Activated CD8-positive, alpha-beta T cell treated with anti-CD3 and anti-CD28 coated beads, Interleukin-2, amount 10 ng/mL, durations not matched to agents 7 days and 5 days (primary cell): ENCODE data around the gene GPRASP2. TPM values are rescaled to one million over a fixed set of nuclear protein-coding genes. Genes with fewer than 3 reads are reported as not detected.
"Not testable (repeated sequence)": the region's sequence is repeated elsewhere in the genome, so short reads cannot be mapped to it uniquely, and the experiment has no call there.

Experiments used
- ATAC-seq: fragments of 150-1000 bp; cut with Tn5 transposase; one replicate; pipeline ENCODE4 v1.10.0; 2021; ENCODE audit warnings: moderate library complexity
- CTCF ChIA-PET: fragments of 350-600 bp; sonication (Branson Sonifier 250); formaldehyde crosslinking; loops from one replicate; lab custom pipeline; 2021; ENCODE audit warnings: antibody characterized with exemption; lab: Charles Lee
- POLR2A ChIA-PET: fragments of 350-600 bp; sonication (Branson Sonifier 250); formaldehyde crosslinking; loops from one replicate; lab custom pipeline; 2021; ENCODE audit warnings: antibody characterized with exemption; lab: Charles Lee
- DNase-seq: peaks from one replicate; pipeline ENCODE4 v3.0.0-alpha.2; 2020
- H3K27ac Mint-ChIP-seq: one replicate; pipeline ENCODE4 v1.8.0; 2021; ENCODE audit warnings: mild to moderate bottlenecking, mixed read lengths
- H3K27me3 Mint-ChIP-seq: one replicate; pipeline ENCODE4 v1.8.0; 2021; ENCODE audit warnings: low read depth, mixed read lengths
- H3K36me3 Mint-ChIP-seq: one replicate; pipeline ENCODE4 v1.8.0; 2021; ENCODE audit warnings: low read depth, mixed read lengths
- H3K4me1 Mint-ChIP-seq: one replicate; pipeline ENCODE4 v1.8.0; 2021; ENCODE audit warnings: low read depth, mixed read lengths
- H3K4me3 Mint-ChIP-seq: one replicate; pipeline ENCODE4 v1.8.0; 2021; ENCODE audit warnings: mild to moderate bottlenecking, mixed read lengths
- H3K9me3 Mint-ChIP-seq: one replicate; pipeline ENCODE4 v1.8.0; 2022; ENCODE audit warnings: mixed read lengths; ENCODE audit not compliant: insufficient read depth
- total RNA-seq, 2 experiments: library from RNA; stranded (reverse); gene quantifications; one replicate each; pipeline ENCODE4 v1.2.3, GENCODE V29; 2021

Gene GPRASP2
- total RNA-seq = under 1 TPM; 0.13 to 0.16 TPM

DNA sequence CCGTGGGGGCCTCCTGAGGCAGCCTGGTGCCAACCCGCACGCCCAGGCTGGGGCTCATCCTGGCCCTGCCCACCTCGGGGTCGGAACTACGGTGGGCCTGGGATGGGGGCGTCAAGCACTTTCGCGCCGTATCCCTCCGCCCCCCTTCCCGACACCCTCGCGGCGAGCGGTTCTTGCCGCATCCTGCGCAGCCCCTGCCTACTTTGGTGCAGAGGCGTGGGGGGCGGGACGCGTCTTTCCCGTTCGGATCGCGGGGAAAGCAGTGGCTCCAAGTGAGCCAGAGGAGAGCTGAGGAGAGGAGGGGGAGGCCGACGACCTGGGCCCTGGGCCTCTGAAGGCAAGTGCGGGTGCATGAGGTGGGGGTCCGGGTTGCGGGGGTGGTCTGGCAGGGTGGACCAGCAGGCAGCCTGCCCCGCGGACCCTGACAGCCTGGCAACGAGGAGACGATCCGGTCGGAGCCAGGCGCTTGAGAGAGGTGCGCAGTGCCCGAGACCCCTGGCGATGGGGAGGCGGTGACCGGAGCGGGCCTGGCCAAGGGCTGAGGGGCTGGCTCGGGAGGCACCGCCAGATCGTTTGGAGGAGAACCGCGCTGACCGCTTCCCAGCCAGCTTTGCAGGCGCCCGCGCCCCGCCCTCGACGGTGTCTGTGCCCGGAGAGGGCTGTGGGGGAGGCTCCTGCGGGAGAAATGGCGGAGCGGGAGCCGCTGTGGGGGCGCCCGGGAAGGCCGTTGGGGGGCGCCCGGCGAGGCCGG, at the start of gene GPRASP2:
TSS of gene GPRASP2 (plus strand) at position 233 of the 751 bp plus-strand sequence. CDS start 2,422 bp downstream, outside the sequence.
- Mint-ChIP-seq H3K4me3 (peak within 1 kb of the TSS; percentile 64), H3K27me3 (peaks cover 31% of the 10 kb centered on the region), H3K27ac (no peak within 1 kb of the TSS), H3K4me1 (peaks cover 15% of the 10 kb centered on the region), H3K36me3 (no peaks in the 10 kb centered on the region), H3K9me3 (no peaks in the 10 kb centered on the region)
- CTCF ChIA-PET = no interaction called here
- POLR2A ChIA-PET = no interaction called here
- DNase-seq (no peak), ATAC-seq (peak; percentile 64)

DNA sequence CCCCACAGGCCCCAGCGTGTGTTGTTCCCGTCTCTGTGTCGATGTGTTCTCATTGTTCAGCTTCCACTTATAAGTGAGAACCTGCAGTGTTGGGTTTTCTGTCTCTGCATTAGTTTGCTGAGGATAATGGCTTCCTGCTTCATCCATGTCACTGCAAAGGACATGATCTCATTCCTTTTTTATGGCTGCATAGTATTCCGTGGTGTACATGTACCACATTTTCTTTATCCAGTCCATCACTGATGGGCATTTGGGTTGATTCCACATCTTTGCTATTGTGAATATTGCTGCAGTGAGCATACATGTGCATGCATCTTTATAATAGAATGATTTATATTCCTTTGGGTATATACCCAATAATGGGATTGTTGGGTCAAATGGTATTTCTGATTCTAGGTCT, 48.4 kb upstream of the GPRASP2 start:
- POLR2A ChIA-PET, H3K4me1 Mint-ChIP-seq, H3K9me3 Mint-ChIP-seq, CTCF ChIA-PET, H3K27ac Mint-ChIP-seq, DNase-seq, H3K4me3 Mint-ChIP-seq, ATAC-seq, H3K27me3 Mint-ChIP-seq: not testable (repeated sequence)
- H3K36me3 Mint-ChIP-seq = peaks cover 10% of the 10 kb centered on the region

DNA sequence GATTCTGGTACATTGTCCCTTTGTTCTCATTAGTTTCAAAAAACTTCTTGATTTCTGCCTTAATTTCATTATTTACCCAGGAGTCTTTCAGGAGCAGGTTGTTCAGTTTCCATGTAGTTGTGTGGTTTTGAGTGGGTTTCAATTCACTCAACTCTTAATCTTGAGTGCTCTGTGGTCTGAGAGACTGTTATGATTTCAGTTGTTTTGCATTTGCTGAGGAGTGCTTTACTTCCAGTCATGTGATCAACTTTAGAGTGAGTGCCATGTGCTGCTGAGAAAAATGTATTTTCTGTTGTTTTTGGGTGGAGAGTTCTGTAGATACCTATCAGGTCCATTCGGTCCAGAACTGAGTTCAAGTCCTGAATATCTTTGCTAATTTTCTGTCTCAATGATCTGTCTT, 45.2 kb upstream of the GPRASP2 start:
- H3K4me3 Mint-ChIP-seq, CTCF ChIA-PET, POLR2A ChIA-PET, ATAC-seq, DNase-seq, H3K4me1 Mint-ChIP-seq, H3K27ac Mint-ChIP-seq, H3K27me3 Mint-ChIP-seq, H3K9me3 Mint-ChIP-seq: not testable (repeated sequence)
- peaks cover 13% of the 10 kb centered on the region for H3K36me3 Mint-ChIP-seq

DNA sequence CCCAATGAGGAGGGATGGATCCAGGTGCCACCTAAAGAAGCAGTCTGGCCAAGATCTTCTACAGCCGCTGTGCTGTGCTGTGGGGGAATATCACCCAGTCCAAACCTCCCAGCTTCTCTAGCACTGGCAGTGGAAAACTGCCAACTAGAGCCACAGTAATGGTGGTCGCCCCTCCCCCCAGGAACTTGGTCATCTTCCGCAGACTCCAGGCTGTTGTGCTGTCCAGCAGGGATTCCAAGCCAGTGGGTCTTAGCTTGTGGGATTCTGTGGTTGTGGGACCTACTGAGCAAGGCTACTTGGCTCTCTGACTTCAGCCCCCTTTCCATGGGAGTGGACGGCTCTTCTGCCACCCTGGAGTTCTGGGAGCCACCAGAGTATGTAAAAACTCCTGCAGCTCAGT, 42.7 kb upstream of the GPRASP2 start:
- ChIA-PET CTCF (no interaction called here), POLR2A (no interaction called here)
- Mint-ChIP-seq H3K4me3 (no peak overlapping the region), H3K9me3 (peaks cover 5% of the 10 kb centered on the region), H3K27me3 (no peaks in the 10 kb centered on the region), H3K4me1 (no peaks in the 10 kb centered on the region), H3K27ac (no peak overlapping the region), H3K36me3 (peaks cover 9% of the 10 kb centered on the region)
- ATAC-seq (no peak), DNase-seq (no peak)

DNA sequence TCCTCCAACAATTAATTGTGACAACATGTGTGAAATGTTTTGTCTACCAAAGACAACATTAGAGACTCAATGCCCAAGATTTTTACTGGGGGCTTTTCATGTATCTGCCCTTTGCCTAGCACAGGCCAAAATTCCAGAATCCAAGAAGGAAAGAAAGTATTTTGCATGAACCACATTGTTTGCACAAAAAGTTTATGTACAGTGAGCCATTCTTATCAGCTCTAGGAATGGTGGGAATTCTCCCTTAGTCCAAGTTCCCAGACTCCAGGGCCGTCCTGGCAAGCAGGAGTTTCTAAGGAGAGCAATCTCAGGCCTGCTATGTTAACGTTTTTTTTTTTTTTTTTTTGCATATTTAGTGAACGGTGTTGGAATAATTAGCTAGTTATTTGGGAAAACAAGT, 39.4 kb upstream of the GPRASP2 start:
- no peaks in the 10 kb centered on the region for H3K4me1 Mint-ChIP-seq
- DNase-seq (no peak), ATAC-seq (no peak)
- H3K36me3 Mint-ChIP-seq = peaks cover 3% of the 10 kb centered on the region
- H3K27ac Mint-ChIP-seq = no peak overlapping the region
- POLR2A ChIA-PET = no interaction called here
- H3K27me3 Mint-ChIP-seq = no peaks in the 10 kb centered on the region
- CTCF ChIA-PET = no interaction called here
- no peaks in the 10 kb centered on the region for H3K9me3 Mint-ChIP-seq
- no peak overlapping the region for H3K4me3 Mint-ChIP-seq

DNA sequence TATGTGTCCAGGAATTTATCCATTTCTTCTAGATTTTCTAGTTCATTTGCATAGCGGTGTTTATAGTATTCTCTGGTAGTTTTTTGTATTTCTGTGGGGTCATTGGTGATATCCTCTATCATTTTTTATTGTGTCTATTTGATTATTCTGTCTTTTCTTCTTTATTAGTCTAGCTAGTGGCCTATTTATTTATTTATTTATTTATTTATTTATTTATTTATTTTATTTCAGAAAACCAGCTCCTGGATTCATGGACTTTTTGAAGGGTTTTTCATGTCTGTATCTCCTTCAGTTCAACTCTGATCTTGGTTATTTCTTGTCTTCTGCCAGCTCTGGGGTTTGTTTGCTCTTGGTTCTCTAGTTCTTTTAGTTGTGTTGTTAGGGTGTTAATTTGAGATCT, 34.8 kb upstream of the GPRASP2 start:
- ATAC-seq, H3K4me3 Mint-ChIP-seq, POLR2A ChIA-PET, H3K36me3 Mint-ChIP-seq, DNase-seq, H3K4me1 Mint-ChIP-seq, H3K27me3 Mint-ChIP-seq, H3K27ac Mint-ChIP-seq, H3K9me3 Mint-ChIP-seq, CTCF ChIA-PET: not testable (repeated sequence)

DNA sequence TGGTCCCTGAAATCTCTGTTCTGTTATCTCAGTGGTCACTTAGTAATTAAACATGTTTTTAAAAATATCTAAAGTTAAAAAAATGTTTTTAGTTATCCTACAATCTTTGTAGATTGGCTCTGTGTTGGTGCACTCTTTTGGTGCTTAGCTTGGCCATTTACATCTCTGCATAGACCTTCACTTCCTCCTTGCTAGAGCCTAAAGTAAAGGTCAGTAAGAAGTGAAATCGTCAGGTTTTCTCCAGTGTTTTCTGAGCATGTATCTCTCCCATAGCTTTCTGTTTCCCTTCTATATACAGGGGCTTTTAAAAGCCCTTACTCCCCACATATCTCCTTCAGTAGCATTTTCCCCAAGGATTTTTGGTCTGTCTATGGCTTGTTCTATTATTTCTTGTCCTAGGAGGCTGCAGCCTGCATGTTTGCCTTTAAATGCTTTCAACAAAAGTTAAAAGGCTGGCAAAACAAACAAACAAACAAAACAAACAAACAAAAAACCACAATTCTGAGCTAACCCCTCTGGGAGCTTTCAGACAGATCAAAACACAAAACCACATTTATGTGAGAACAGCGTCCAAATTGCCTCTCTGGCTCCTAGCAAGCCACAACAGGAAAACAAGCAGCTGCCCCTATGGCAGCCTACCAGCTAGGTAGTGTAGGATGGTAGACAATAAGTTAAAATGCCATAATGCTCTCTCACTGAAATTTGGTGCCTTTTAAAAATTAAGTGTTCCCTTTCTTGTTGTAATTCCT, 27.3 kb upstream of the GPRASP2 start:
- DNase-seq = no peak
- ChIA-PET CTCF (no interaction called here), POLR2A (no interaction called here)
- peaks cover 4% of the 10 kb centered on the region for H3K9me3 Mint-ChIP-seq
- no peaks in the 10 kb centered on the region for H3K27me3 Mint-ChIP-seq
- no peaks in the 10 kb centered on the region for H3K4me1 Mint-ChIP-seq
- H3K4me3 Mint-ChIP-seq = no peak overlapping the region
- ATAC-seq = no peak
- no peak overlapping the region for H3K27ac Mint-ChIP-seq
- H3K36me3 Mint-ChIP-seq = peaks cover 4% of the 10 kb centered on the region

DNA sequence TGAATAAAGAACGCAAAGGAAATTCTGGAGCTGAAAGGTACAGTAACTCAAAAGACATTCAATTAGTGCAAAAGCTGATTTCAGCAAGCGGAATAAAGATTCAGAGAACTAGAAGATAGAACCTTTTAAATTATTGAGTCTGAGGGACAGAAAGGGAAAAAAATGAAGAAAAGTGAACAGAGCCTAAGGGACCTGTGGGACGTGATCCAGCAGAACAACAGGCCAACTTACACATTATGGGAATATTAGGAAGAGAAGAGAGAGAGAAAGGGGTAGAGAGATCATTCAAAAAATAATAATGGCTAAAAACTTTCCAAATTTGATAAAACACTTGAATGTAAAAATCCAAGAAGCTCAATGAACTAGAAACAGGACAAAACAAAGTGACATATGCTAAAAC, 17.5 kb upstream of the GPRASP2 start:
- Mint-ChIP-seq H3K36me3 (no peaks in the 10 kb centered on the region), H3K27ac (no peak overlapping the region), H3K4me1 (no peaks in the 10 kb centered on the region), H3K4me3 (no peak overlapping the region), H3K9me3 (no peaks in the 10 kb centered on the region), H3K27me3 (no peaks in the 10 kb centered on the region)
- ChIA-PET CTCF (no interaction called here), POLR2A (no interaction called here)
- DNase-seq = no peak
- ATAC-seq = no peak

DNA sequence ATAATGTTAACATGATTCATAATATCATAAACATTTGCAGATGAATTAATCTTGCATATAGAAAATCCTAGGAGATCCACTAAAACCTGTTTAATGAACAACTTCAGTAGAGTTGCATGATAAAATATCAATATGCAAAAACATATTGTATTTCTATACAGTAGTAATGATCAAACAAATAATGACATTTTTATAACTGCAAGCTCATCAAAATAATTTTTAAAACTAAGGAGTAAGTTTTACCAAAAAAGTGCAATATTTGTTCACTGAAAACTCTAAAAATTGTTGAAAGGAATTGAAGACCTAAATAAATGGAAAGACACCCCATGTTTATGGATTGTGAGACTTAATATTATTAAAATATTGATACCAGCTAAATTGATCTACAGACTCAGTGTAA, 15.9 kb upstream of the GPRASP2 start:
- H3K36me3 Mint-ChIP-seq = no peaks in the 10 kb centered on the region
- no peak overlapping the region for H3K4me3 Mint-ChIP-seq
- POLR2A ChIA-PET = no interaction called here
- ATAC-seq = no peak
- CTCF ChIA-PET = no interaction called here
- no peaks in the 10 kb centered on the region for H3K4me1 Mint-ChIP-seq
- DNase-seq = no peak
- no peaks in the 10 kb centered on the region for H3K27me3 Mint-ChIP-seq
- no peak overlapping the region for H3K27ac Mint-ChIP-seq
- H3K9me3 Mint-ChIP-seq = no peaks in the 10 kb centered on the region

DNA sequence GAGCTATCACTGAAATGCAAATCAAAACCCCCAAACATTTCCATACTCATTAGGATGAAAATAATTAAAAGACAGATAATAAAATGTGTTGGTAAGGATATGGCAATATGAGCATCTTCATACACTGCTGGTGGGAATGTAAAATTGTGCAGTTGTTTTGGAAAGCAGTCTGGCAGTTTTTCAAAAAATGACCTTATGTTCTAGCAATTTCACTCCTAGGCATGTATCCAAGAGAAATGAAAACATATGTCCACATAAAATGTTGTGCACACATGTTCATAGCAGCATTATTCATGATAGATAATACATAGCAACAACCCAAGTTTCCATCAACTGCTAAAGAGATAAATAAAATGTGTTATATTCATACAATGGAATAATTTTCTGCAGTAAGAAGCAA, 14.8 kb upstream of the GPRASP2 start:
- Mint-ChIP-seq H3K9me3 (no peaks in the 10 kb centered on the region), H3K4me1 (no peaks in the 10 kb centered on the region), H3K36me3 (no peaks in the 10 kb centered on the region), H3K4me3 (no peak overlapping the region), H3K27me3 (no peaks in the 10 kb centered on the region), H3K27ac (no peak overlapping the region)
- POLR2A ChIA-PET = no interaction called here
- CTCF ChIA-PET = no interaction called here
- DNase-seq (no peak), ATAC-seq (no peak)

DNA sequence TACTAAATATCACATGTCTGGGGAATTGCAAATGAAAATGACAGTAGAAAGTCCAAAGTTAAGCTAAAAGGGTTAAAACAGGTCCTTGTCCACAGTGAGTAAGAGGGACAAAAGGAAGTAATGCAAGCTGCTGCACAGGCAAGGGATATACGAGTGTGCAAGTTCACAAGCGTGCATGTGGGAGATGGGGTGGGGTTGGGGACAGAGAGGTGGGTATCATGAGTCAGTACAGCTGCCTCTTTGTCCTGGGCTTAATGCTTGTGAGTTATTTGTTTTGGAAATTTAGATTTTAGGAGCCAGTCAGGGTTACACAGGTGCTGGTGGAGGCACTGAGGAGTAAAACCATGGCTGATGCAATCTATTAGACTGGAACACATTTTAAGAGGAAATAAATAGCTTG, 3.3 kb upstream of the GPRASP2 start:
- CTCF ChIA-PET = no interaction called here
- ATAC-seq (no peak), DNase-seq (no peak)
- Mint-ChIP-seq H3K27me3 (peaks cover 33% of the 10 kb centered on the region), H3K27ac (no peak overlapping the region), H3K9me3 (no peaks in the 10 kb centered on the region), H3K4me1 (peaks cover 15% of the 10 kb centered on the region), H3K4me3 (no peak overlapping the region), H3K36me3 (no peaks in the 10 kb centered on the region)
- POLR2A ChIA-PET = no interaction called here

DNA sequence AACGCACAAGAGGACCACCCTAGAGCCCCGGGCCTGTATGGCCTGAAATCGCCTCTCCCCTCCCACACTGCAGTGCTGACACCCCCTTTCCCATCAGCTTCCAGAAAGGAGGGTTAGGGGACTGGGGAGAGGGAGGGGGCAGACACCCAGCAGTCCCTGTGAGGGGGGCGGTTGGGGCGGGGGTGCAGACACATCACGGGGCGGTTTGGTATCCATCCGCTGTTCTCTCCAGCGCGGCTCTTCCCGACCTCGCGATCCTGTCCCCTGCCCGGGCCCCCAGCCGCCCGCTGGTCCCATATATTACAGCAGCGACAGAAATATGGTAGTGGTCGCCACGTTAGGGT, 404 bp upstream of the GPRASP2 start:
- DNase-seq = no peak
- peaks cover 31% of the 10 kb centered on the region for H3K27me3 Mint-ChIP-seq
- H3K36me3 Mint-ChIP-seq = no peaks in the 10 kb centered on the region
- CTCF ChIA-PET = no interaction called here
- no peak overlapping the region for H3K27ac Mint-ChIP-seq
- no peak for ATAC-seq
- H3K4me3 Mint-ChIP-seq = no peak overlapping the region
- H3K4me1 Mint-ChIP-seq = peaks cover 15% of the 10 kb centered on the region
- POLR2A ChIA-PET = no interaction called here
- no peaks in the 10 kb centered on the region for H3K9me3 Mint-ChIP-seq
